MG63 (cell line): ENCODE measurements around the gene C5orf34. TPM values are rescaled to one million over a fixed set of nuclear protein-coding genes. Genes with fewer than 3 reads are reported as not detected.
"Not testable (repeated sequence)": the region's sequence is repeated elsewhere in the genome, so short reads cannot be mapped to it uniquely, and the experiment has no call there.

Source experiments
- DNase-seq: peaks from one replicate; pipeline ENCODE4 v3.0.0-alpha.2; 2020
- H3K27me3 ChIP-seq: fragments of 250-450 bp; sonication (Bioruptor Pico); 2 replicates; pipeline ENCODE4 v1.5.1; 2020; ENCODE audit warnings: mild to moderate bottlenecking, moderate library complexity
- H3K36me3 ChIP-seq: fragments of 250-450 bp; sonication (Bioruptor Pico); 2 replicates; pipeline ENCODE4 v1.5.1; 2020; ENCODE audit warnings: mild to moderate bottlenecking, moderate library complexity
- H3K4me3 ChIP-seq: fragments of 250-450 bp; sonication (Bioruptor Pico); 2 replicates; pipeline ENCODE4 v1.5.1; 2020; ENCODE audit warnings: mild to moderate bottlenecking, moderate library complexity
- H3K9me3 ChIP-seq: fragments of 250-450 bp; sonication (Bioruptor Pico); 2 replicates; pipeline ENCODE4 v1.5.1; 2020; ENCODE audit warnings: mild to moderate bottlenecking, moderate library complexity
- total RNA-seq: library from RNA; depleted of rRNA; stranded (reverse); fragments of >200 nt; shearing (Covaris generic); gene quantifications from 2 replicates; pipeline ENCODE4 v1.2.3, GENCODE V29; 2014; ENCODE audit warnings: low replicate concordance

The C5orf34 gene
- total RNA-seq, 1 experiment from 2014 or later: 12.4 TPM

DNA sequence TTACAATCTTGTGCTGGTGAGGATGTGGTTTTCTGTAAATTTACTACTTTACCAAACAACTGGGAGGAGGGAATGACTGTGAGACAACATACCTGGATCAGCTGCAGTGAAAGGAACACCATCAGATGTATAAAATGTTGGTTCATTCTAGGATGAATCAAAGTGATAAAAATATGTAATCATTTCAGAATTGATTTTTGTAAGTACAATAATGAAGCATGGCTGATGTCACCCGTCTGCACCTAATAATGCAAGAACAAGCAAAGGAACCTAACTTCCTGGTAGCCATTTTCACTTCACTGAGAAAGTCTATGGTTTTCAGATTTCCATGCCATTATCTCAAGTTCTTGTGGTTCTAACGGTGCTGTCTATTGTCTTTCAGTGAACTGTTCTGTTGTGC, 18.7 kb upstream of the C5orf34 start:
- Histone ChIP-seq H3K4me3 (no peak overlapping the region), H3K36me3 (peaks cover 89% of the 10 kb centered on the region), H3K9me3 (no peaks in the 10 kb centered on the region), H3K27me3 (no peaks in the 10 kb centered on the region)
- no peak for DNase-seq

DNA sequence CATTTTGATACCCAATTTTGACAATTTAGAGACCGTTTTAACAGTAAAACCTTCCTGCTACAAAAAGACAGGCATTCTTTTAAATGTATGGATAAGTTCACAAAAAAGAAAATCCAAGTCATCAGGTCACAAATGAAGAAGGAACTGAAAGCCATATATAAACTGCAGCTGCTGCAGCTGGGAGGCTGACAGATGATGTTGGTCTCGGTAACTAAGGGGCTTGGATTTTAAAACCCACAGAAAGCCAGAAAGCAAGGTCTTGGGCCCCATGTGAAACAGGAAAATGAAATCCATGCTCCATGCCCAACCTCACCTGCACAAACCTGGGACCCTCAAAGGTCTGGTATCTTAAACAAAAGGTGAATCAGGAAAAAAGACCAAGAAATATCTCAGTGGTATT, 15.7 kb upstream of the C5orf34 start:
- no peak for DNase-seq
- H3K36me3 ChIP-seq: peaks cover 82% of the 10 kb centered on the region
- H3K4me3 ChIP-seq: no peak overlapping the region
- H3K27me3 ChIP-seq: no peaks in the 10 kb centered on the region
- no peaks in the 10 kb centered on the region for H3K9me3 ChIP-seq

DNA sequence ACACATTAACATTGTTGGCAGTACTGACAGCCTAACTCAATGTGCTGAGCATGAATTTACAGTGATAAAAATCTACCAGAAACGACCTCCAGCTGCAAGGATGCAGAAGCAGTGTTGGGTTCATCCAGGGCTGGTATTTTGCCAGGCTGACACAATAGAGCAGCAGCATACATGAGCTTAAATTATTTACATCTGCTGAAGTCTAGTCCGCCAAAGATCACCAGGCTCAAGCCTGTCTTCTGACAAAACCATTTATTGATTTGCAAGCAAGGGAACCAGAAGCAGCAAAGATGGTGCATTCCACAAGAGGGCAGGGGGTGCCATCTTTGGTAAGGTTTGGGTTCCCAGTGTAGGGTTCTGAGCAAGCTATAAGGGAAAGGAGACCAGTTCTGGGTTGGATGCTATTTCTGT, 8.7 kb upstream of the C5orf34 start:
- no peaks in the 10 kb centered on the region for H3K9me3 ChIP-seq
- DNase-seq: no peak
- H3K36me3 ChIP-seq: peaks cover 37% of the 10 kb centered on the region
- no peaks in the 10 kb centered on the region for H3K27me3 ChIP-seq
- no peak overlapping the region for H3K4me3 ChIP-seq

DNA sequence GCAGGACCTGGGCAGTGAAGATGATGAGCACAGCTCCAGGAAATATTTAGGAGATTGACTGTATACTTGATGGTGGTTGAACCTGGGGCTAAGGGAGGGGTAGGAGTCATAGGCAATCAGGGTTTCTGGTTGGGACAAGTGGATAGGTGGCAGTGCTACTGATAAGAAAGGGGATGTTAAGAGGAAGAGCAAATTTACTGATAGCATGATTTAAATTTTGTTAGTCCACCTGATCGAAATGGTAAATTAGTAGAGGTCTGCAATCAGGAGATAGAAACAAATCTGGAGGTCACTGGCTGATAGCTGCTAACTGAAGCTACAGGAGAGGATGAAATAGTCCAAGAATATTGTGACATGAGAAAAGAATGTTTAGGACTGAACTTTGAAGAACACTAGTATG, 5.7 kb upstream of the C5orf34 start:
- no peaks in the 10 kb centered on the region for H3K9me3 ChIP-seq
- no peak for DNase-seq
- H3K27me3 ChIP-seq: no peaks in the 10 kb centered on the region

DNA sequence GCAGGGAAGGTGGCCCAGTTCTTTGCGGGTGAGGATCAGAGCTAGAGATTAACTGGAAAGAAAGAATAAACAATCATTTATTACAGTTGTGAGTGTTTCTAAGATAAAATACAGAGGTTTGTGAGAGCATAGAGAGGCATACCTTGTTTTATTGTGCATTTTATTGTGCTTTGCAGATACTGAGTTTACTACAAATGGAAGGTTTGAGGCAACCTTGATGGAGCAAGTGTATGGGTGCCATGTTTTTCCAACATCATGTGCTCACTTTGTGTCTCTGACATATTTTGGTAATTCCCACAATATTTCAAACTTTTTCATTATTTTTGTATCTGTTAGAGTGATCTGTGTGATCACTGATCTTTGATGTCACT, 715 bp upstream of the C5orf34 start:
- H3K36me3 ChIP-seq: no peaks in the 10 kb centered on the region
- H3K4me3 ChIP-seq: peak overlapping the region; percentile 89
- no peak for DNase-seq
- H3K27me3 ChIP-seq: no peaks in the 10 kb centered on the region
- no peaks in the 10 kb centered on the region for H3K9me3 ChIP-seq

More for the DNA sequence above, 5.7 kb upstream of the C5orf34 start:
- no peak overlapping the region for H3K4me3 ChIP-seq
- peaks cover 16% of the 10 kb centered on the region for H3K36me3 ChIP-seq

DNA sequence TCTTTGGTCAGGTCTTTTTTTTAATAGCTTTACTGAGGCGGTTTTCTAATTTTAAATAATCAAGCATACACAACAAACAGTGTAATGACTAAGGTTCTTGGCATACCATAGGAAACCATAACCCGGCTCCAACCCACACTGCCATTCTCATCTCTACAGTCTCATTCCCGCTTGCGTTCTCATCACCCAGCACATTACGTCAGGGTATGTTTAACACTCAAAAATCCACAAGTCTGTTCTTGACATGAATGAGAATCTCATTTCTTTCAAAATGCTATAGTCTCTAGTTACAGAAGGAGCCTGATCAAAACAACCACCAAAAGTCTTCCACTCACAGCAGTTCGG, 505 bp downstream of the C5orf34 start:
- no peaks in the 10 kb centered on the region for H3K36me3 ChIP-seq
- peak; percentile 51 for DNase-seq
- no peaks in the 10 kb centered on the region for H3K9me3 ChIP-seq
- H3K4me3 ChIP-seq: peak overlapping the region; percentile 89
- H3K27me3 ChIP-seq: no peaks in the 10 kb centered on the region

DNA sequence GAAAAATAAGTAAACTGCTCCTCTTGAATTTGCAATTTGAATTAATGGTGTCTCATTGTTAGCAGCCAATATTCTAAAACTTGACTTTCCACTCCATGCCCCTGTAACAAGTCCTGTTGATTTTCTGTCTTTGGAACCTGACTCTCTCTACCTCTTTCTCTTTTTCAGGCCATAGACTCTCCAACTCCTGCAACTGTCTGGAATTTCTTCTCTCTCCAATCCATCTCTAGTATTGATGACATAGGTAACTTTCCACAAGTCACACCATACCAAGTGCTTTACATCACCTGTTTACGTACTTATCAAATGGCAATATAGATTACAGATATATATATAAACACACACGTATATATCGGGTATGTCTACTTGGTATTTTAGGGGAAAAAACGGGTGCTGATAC, 923 bp downstream of the C5orf34 start:
- H3K4me3 ChIP-seq: peak overlapping the region; percentile 89
- no peaks in the 10 kb centered on the region for H3K27me3 ChIP-seq
- no peaks in the 10 kb centered on the region for H3K9me3 ChIP-seq
- no peak for DNase-seq
- H3K36me3 ChIP-seq: no peaks in the 10 kb centered on the region

DNA sequence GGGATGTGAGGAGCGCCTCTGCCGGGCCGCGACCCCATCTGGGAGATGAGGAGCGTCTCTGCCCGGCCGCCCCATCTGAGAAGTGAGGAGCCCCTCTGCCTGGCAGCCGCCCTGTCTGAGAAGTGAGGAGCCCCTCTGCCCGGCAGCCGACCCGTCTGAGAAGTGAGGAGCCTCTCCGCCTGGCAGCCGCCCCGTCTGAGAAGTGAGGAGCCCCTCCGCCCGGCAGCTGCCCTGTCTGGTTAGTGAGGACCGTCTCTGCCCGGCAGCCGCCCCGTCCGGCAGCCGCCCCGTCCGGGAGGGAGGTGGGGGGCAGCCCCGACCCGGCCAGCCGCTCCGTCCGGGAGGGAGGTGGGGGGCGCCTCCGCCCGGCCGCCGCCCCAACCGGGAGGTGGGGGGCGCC, 3.9 kb downstream of the C5orf34 start:
- H3K4me3 ChIP-seq, H3K27me3 ChIP-seq, H3K9me3 ChIP-seq, DNase-seq, H3K36me3 ChIP-seq: not testable (repeated sequence)

DNA sequence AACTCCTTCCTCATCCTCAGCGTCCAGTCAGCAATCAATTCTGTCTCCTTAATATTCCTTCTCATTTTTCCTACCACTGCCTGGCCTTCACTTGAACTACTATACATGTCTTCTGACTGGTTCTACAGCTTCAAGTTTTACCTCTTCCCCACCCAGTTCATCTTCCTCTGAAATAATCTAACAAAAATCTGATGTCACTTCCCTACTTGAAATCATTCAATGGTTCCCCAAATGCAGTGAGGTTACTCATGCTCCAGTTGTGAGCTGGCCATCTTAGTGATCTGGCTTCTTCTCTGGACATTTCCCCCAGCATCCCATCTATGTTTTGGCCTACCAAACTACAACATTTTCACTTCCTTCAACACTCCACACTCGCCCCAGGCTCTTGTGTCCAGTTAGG, 16.4 kb downstream of the C5orf34 start:
- no peaks in the 10 kb centered on the region for H3K27me3 ChIP-seq
- H3K9me3 ChIP-seq: no peaks in the 10 kb centered on the region
- DNase-seq: no peak
- H3K36me3 ChIP-seq: peaks cover 6% of the 10 kb centered on the region; the same call in 1 of the 2 replicates
- H3K4me3 ChIP-seq: no peak overlapping the region

DNA sequence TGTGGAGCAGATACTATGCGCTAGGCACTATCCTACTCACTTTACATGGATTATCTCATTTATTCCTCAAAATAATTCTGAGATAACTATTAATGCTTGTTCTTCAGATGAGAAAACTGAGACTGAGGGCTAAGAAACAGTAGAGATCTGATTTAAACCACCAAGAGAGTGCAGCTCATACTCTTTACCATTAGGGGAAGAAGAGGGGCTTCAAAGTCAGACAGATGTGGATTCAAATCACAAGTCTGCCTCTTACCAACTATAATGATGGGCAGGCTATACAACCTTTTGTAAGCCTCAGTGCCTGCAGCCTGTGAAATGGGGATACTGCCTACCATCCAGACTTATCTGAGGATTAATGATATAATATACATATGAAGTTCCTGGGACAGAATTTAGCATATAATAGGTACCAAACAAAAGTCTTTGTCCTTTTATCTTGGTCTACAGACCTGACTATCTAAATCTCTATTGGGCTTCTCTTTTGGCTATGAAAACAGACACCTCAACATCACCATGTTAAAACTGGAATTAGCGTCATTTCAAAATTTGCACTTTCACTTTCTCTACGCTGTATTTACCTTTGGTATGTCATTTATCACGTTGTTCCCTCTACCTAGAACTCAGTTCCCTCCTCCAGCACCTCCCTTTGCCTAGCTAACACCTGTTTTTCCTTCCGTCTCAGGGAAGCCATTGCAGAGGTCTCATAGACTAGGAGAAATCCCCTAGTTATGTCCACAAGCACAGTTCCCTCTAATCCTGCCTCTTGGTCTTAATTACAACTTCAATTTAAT, 17.4 kb downstream of the C5orf34 start:
- Histone ChIP-seq H3K9me3 (no peaks in the 10 kb centered on the region), H3K4me3 (no peak overlapping the region), H3K36me3 (peaks cover 2% of the 10 kb centered on the region), H3K27me3 (no peaks in the 10 kb centered on the region)
- DNase-seq: no peak

DNA sequence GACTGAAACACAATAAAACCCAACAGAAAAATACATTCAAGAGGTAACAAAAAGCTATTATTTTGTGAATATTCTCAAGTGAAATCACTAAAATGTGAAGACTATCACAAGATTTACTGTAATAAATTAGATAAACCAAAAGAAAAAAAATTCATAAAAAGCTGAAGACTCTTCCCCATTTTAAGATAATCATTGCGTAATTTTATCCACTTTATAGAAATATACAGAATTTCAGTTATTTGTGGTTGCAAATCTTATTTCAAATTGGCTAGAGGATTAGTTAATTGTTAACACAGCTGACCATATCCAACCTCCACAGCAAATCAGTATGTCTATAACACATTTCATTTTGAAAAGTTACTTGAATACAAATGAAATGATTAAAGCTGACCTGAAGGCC, 23.6 kb downstream of the C5orf34 start:
- no peak for DNase-seq
- Histone ChIP-seq H3K4me3 (no peak overlapping the region), H3K27me3 (no peaks in the 10 kb centered on the region), H3K9me3 (no peaks in the 10 kb centered on the region), H3K36me3 (peaks cover 14% of the 10 kb centered on the region)

DNA sequence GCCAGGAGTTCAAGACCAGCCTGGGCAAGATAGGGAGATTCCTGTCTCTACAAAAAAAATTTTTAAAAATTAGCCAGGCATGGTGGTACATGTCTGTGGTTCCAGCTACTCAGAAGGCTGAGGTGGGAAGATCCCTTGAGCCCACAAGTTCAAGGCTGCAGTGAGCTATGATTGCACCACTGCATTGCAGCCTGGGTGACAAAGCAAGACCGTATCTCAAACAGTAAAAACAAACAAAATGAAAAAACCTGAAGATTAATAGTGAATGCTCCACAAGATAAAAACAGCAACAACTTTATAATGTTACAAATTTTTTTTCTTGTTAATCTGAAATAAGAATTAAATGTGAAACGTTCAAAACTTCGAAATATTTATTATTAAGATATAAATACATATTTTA, 28.6 kb downstream of the C5orf34 start:
- H3K36me3 ChIP-seq: peaks cover 7% of the 10 kb centered on the region
- H3K27me3 ChIP-seq: no peaks in the 10 kb centered on the region
- DNase-seq: no peak
- no peaks in the 10 kb centered on the region for H3K9me3 ChIP-seq
- H3K4me3 ChIP-seq: no peak overlapping the region

DNA sequence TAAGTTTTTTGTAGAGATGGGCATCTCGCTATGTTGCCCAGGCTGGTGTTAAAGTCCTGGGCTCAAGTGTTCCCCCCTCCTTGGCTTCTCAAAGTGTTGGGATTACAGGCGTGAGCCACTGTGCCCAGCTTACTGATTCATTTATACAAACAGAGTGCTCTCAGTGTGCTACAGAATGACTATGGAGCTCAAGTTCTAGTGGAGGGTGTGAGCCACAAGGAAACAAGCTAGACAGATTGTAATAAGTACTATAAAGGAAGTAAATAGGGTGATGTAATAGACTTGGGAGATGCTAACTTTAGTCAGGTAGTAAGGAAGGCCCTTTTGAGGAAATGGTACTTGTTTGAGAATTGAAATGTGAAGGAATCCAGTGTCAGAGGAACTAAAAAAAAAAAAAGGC, 29.5 kb downstream of the C5orf34 start:
- H3K4me3 ChIP-seq: no peak overlapping the region
- DNase-seq: no peak
- no peaks in the 10 kb centered on the region for H3K9me3 ChIP-seq
- no peaks in the 10 kb centered on the region for H3K27me3 ChIP-seq
- H3K36me3 ChIP-seq: peaks cover 7% of the 10 kb centered on the region

DNA sequence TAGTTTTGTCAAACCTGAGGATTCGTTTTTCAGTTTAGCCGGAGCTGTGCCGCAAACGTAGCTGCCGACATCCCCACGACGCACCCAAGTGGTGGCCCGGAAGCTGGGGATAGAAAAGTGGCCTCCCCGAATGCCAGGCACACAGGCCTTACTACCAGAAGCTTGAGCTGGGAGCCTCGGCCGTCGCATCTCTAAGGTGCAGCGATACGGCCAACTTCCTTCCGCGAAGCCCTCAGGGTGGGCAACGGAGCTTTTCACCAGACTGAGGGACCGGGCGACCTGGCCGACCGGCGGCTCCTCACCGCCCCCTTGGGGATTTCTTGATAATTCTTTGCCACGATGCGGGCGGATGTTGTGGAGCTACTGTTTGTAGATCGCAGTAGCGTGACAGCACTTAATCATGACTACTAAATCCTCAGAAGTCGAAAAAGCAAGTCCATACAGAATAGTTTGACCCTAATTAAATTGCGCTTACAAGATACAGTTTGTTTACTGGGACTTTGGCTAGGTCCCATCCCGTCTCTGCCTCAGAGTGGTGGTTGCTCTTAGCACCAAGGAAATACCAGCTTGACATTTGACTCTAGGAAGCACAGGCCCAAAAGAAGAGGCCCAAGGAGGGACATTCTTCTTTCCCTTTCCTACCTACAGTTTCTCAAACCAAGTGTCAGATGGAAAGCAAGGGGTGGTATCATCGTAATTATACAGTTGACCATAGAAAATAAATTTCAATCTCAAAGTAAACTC, 30.7 kb downstream of the C5orf34 start:
- Histone ChIP-seq H3K9me3 (no peaks in the 10 kb centered on the region), H3K27me3 (no peaks in the 10 kb centered on the region), H3K4me3 (peak overlapping the region; percentile 76), H3K36me3 (peaks cover 11% of the 10 kb centered on the region)
- DNase-seq: peak; percentile 92

DNA sequence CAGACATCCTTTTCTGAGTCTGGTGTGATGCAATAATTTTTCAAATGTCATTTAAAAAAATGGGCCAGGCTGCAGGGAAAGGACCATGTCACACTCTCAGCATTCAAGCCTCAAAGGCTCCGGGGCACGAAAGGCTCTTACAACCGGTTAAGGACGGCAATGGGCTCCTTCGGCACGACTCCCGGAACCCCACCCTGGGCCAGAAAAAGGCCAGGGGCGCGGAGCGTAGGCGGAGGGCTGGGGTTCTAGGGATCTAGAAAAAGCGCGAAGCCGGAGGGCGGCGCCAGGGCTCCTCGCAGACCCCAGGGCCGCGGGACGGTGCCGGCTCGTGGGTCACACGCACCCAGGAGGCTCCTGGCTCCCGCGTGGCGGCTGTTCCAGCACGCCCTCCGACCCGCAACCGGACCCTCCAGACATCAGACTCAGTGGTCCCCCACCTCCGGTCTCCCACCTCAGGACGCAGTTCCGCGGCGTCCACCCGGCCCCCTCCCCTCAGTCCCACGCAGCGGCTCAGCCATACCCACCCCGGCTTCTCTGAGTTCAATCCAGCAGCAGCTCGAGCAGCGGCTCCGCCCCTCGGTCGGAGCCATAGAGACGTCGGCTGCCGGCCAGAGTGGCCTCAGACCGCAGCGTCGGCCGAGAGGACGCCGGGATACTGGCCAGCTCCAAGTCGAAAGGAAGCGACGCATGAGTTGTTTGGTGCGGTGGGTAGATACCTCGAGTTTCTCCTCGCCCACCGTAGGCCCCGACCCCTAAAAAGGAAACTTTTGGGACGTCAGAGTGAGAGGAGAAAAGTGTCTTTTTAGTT, 31.4 kb downstream of the C5orf34 start, which contains the start of gene TMEM267:
Gene TMEM267 (minus strand): TSS at position 568 of the 808 bp plus-strand sequence. CDS start 29,896 bp downstream, outside the sequence.
- Histone ChIP-seq H3K4me3 (peak within 1 kb of the TSS; percentile 76), H3K36me3 (peaks cover 11% of the 10 kb centered on the region), H3K9me3 (no peaks in the 10 kb centered on the region), H3K27me3 (no peaks in the 10 kb centered on the region)
- peak; percentile 97 for DNase-seq

DNA sequence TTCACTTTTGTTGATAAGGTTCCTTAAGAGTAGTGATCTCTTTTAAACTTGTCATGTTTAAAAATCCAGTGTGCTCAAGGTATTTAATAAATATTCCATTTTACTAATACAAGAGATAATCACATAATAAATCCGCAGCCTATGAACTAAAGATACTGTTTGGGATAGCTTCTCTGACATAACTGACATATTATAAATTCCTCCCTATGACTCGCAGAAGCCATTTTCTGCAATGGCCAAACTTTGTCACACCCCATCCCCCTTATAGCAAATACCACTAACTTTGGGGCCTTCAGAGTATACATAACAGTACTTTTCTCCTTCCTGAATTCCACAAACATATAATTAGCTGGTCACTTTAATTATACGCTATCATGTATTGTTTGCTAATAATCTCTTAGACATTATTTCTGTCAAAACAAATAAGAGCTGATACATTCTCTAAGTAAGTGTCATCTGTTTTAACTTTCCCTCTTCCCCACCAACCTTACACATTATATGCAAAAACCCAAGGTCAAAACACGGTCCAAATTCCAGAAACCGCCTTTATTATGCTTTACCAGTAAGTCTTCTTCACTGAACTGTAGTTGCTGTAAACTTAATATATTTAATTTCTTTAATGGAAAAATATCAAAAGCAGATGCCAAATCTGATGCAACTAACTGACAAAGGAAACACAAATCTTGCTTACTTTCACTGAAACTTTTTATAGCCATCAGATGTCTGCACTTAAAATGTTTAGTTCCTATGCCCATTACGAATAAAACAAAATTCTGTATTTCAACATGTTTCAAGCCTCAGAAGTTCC, 32.3 kb downstream of the C5orf34 start:
- H3K4me3 ChIP-seq: peak overlapping the region; percentile 76
- H3K9me3 ChIP-seq: no peaks in the 10 kb centered on the region
- H3K27me3 ChIP-seq: no peaks in the 10 kb centered on the region
- DNase-seq: no peak
- peaks cover 6% of the 10 kb centered on the region for H3K36me3 ChIP-seq
